CD4-positive, alpha-beta T cell (primary cell): ENCODE measurements around the gene DUS3L. TPM values are rescaled to one million over a fixed set of nuclear protein-coding genes. Genes with fewer than 3 reads are reported as not detected.
"Not testable (repeated sequence)": the region's sequence is repeated elsewhere in the genome, so short reads cannot be mapped to it uniquely, and the experiment has no call there.

Experiments used
- ATAC-seq: fragments of 200-7000 bp; cut with Tn5 transposase; one replicate; pipeline ENCODE4 v1.10.0; 2022; ENCODE audit warnings: mild to moderate bottlenecking; ENCODE audit not compliant: poor library complexity
- CTCF ChIA-PET: fragments of 350-600 bp; sonication (Branson Sonifier 250); formaldehyde crosslinking; loops from one replicate; lab custom pipeline; 2021; ENCODE audit warnings: antibody characterized with exemption, inconsistent platforms; lab: Charles Lee
- POLR2A ChIA-PET: fragments of 350-600 bp; sonication (Branson Sonifier 250); formaldehyde crosslinking; loops from one replicate; lab custom pipeline; 2021; ENCODE audit warnings: antibody characterized with exemption, inconsistent platforms; lab: Charles Lee
- DNase-seq, 14 experiments: peaks; one replicate each; pipeline ENCODE4 v3.0.0-alpha.2; 2013 to 2020; ENCODE audit warnings: mixed read lengths in 2 of 14
- H3K27ac ChIP-seq, 2 donors: one replicate each; pipeline versions ENCODE4 v1.5.1 to v1.7.0; 2013; ENCODE audit warnings: low read length in 2 of 2, low read depth in 1 of 2, mild to moderate bottlenecking in 1 of 2
- H3K27me3 ChIP-seq, 2 experiments: 1 replicate in 1 of 2; 2 replicates in 1 of 2; pipeline versions ENCODE4 v1.6.1 to v1.7.0; 2013; ENCODE audit warnings: low read length in 2 of 2, control low read depth in 1 of 2, mild to moderate bottlenecking in 1 of 2, moderate library complexity in 1 of 2; ENCODE audit not compliant: insufficient read depth in 2 of 2, control insufficient read depth in 1 of 2
- H3K36me3 ChIP-seq: one replicate; pipeline ENCODE4 v1.6.1; 2013; ENCODE audit warnings: low read length, control low read depth; ENCODE audit not compliant: insufficient read depth
- H3K4me1 ChIP-seq: one replicate; pipeline ENCODE4 v1.6.1; 2013; ENCODE audit warnings: low read length, control low read depth; ENCODE audit not compliant: insufficient read depth
- H3K4me3 ChIP-seq: one replicate; pipeline ENCODE4 v1.5.1; 2013; ENCODE audit warnings: mild to moderate bottlenecking, low read length, moderate library complexity
- H3K9me3 ChIP-seq, 2 experiments: 1 replicate in 1 of 2; 2 replicates in 1 of 2; pipeline versions ENCODE4 v1.6.1 to v1.7.0; 2013; ENCODE audit warnings: low read length in 2 of 2, mild to moderate bottlenecking in 2 of 2, control low read depth in 1 of 2, moderate library complexity in 1 of 2; ENCODE audit not compliant: control insufficient read depth in 1 of 2, insufficient read depth in 1 of 2
- H3K27ac Mint-ChIP-seq: one replicate; pipeline ENCODE4 v1.8.0; 2020; ENCODE audit warnings: mixed read lengths
- H3K27me3 Mint-ChIP-seq: one replicate; pipeline ENCODE4 v1.8.0; 2021; ENCODE audit warnings: mixed read lengths
- H3K36me3 Mint-ChIP-seq: one replicate; pipeline ENCODE4 v1.8.0; 2021; ENCODE audit warnings: low read depth, mixed read lengths
- H3K4me1 Mint-ChIP-seq: one replicate; pipeline ENCODE4 v1.8.0; 2021; ENCODE audit warnings: low read depth, mixed read lengths
- H3K4me3 Mint-ChIP-seq: one replicate; pipeline ENCODE4 v1.8.0; 2020; ENCODE audit warnings: mild to moderate bottlenecking, mixed read lengths
- H3K9me3 Mint-ChIP-seq: one replicate; pipeline ENCODE4 v1.8.0; 2020; ENCODE audit warnings: mixed read lengths
- CTCF ChIP-seq: fragments of 200-600 bp; IDR thresholded peaks from one replicate; pipeline ENCODE4 v1.8.0; 2022; ENCODE audit warnings: antibody characterized with exemption, mild to moderate bottlenecking
- intact Hi-C, 2 experiments: fragments of 100-400 bp; cut with DNase I in 1 of 2; cut with micrococcal nuclease in 1 of 2; formaldehyde crosslinking; loops; one replicate each; pipeline versions ENCODE4 v1.15.1 to v1.9.0; 2023 to 2025; cut with DNase I, micrococcal nuclease
- total RNA-seq, 174 experiments: library from RNA in 2 of 174; stranded (reverse) in 2 of 174; gene quantifications; one replicate each; pipeline ENCODE4 v1.2.3 and lab custom pipeline; 2021 to 2026

DUS3L gene
- total RNA-seq, 2 experiments from 2014 or later = 150 to 170 TPM

DNA sequence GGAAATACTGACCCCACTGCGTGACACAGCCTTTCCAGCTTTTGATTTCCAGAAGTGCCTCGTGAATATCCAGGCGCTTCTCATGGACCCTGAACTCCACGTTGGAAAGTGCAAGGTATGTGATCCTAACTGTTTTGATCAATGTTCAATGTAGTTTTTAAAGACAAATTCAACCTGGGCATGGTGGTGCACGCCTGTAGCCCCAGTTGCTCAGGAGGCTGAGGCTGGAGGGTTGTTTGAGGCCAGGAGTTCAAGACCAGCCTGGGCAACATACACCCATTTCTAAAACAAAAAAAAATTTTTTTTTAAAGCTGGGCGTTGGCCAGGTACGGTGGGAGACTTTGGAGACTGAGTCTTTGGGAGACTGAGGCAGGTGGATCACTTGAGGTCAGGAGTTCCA lies 39.3 kb downstream of the DUS3L start:
- Mint-ChIP-seq H3K27me3 (peaks cover 9% of the 10 kb centered on the region), H3K27ac (no peak overlapping the region), H3K4me1 (no peaks in the 10 kb centered on the region), H3K36me3 (no peaks in the 10 kb centered on the region), H3K4me3 (no peak overlapping the region), H3K9me3 (no peaks in the 10 kb centered on the region)
- Histone ChIP-seq H3K4me1 (no peaks in the 10 kb centered on the region), H3K36me3 (no peaks in the 10 kb centered on the region), H3K9me3 (no peaks in the 10 kb centered on the region), H3K4me3 (no peak overlapping the region), H3K27ac (no peak overlapping the region), H3K27me3 (no peaks in the 10 kb centered on the region)
- DNase-seq (no peak), ATAC-seq (no peak)
- TF ChIP-seq CTCF = no peak
- POLR2A ChIA-PET = no interaction called here
- intact Hi-C loops = loop anchor here in 1 of 2 experiments (5.0 to 10.0 kb wide), 2 partner anchors 254 to 393 kb away; no protein-coding TSS in a partner anchor
- CTCF ChIA-PET = no interaction called here

- Mint-ChIP-seq H3K4me3 (no peak overlapping the region), H3K9me3 (no peaks in the 10 kb centered on the region), H3K27ac (no peak overlapping the region), H3K36me3 (no peaks in the 10 kb centered on the region), H3K27me3 (peaks cover 9% of the 10 kb centered on the region), H3K4me1 (no peaks in the 10 kb centered on the region)
- no peaks in the 10 kb centered on the region for H3K9me3 ChIP-seq
- H3K27ac ChIP-seq = no peak overlapping the region
- DNase-seq (no peak), ATAC-seq (no peak)
- ChIA-PET POLR2A (no interaction called here), CTCF (no interaction called here)
- no peaks in the 10 kb centered on the region for H3K27me3 ChIP-seq
- TF ChIP-seq CTCF = no peak
- no peak overlapping the region for H3K4me3 ChIP-seq
- intact Hi-C loops = no loop called here
- H3K36me3 ChIP-seq = no peaks in the 10 kb centered on the region
- H3K4me1 ChIP-seq = no peaks in the 10 kb centered on the region
Measured at GRCh38 chr19:5749505-5749904, 41.5 kb downstream of the DUS3L start.

GRCh38 chr19:5748920-5749319 lies 42.0 kb downstream of the DUS3L start:
- H3K27ac ChIP-seq, H3K27ac Mint-ChIP-seq, H3K9me3 Mint-ChIP-seq, H3K4me1 ChIP-seq, CTCF ChIA-PET, POLR2A ChIA-PET, H3K4me3 ChIP-seq, H3K36me3 ChIP-seq, H3K27me3 ChIP-seq, DNase-seq, H3K36me3 Mint-ChIP-seq, H3K9me3 ChIP-seq, H3K4me3 Mint-ChIP-seq, intact Hi-C loops, ATAC-seq, H3K27me3 Mint-ChIP-seq, H3K4me1 Mint-ChIP-seq: not testable (repeated sequence)

GRCh38 chr19:5744999-5745398 lies 46.0 kb downstream of the DUS3L start:
- H3K27me3 Mint-ChIP-seq, H3K27me3 ChIP-seq, CTCF ChIA-PET, DNase-seq, intact Hi-C loops, H3K36me3 Mint-ChIP-seq, H3K4me1 ChIP-seq, H3K4me3 Mint-ChIP-seq, H3K27ac ChIP-seq, H3K4me3 ChIP-seq, H3K36me3 ChIP-seq, H3K27ac Mint-ChIP-seq, POLR2A ChIA-PET, H3K9me3 ChIP-seq, H3K4me1 Mint-ChIP-seq, H3K9me3 Mint-ChIP-seq, ATAC-seq: not testable (repeated sequence)
